Measurements from ENCODE around the gene TREML4.
A peak's percentile ranks its signal among the peaks of the same experiment; 100 is the strongest.

The TREML4 gene

GRCh38 chr6:41255638-41256246, 27.6 kb downstream of the TREML4 start:
- DNase-seq = no peak

- no peak for DNase-seq
Observed at GRCh38 chr6:41256383-41256782, 28.2 kb downstream of the TREML4 start.

GRCh38 chr6:41257369-41258195, 29.4 kb downstream of the TREML4 start:
- no peak for DNase-seq

GRCh38 chr6:41258196-41258493, 30.0 kb downstream of the TREML4 start:
- DNase-seq = no peak

GRCh38 chr6:41262401-41262800, 34.3 kb downstream of the TREML4 start:
- DNase-seq = no peak

- no peak for DNase-seq
Observed at GRCh38 chr6:41263267-41263666, 35.1 kb downstream of the TREML4 start.

- no peak for DNase-seq
Observed at GRCh38 chr6:41266541-41266940, 38.4 kb downstream of the TREML4 start.

GRCh38 chr6:41268478-41268877, 40.3 kb downstream of the TREML4 start:
- no peak for DNase-seq

- no peak for DNase-seq
Observed at GRCh38 chr6:41269166-41269565, 41.0 kb downstream of the TREML4 start.

- no peak for DNase-seq
Observed at GRCh38 chr6:41269716-41270115, 41.6 kb downstream of the TREML4 start.

GRCh38 chr6:41271901-41272395, 43.8 kb downstream of the TREML4 start:
- DNase-seq = no peak

- no peak for DNase-seq
Observed at GRCh38 chr6:41272591-41273240, 44.6 kb downstream of the TREML4 start.

- no peak for DNase-seq
Observed at GRCh38 chr6:41273714-41274113, 45.6 kb downstream of the TREML4 start.

GRCh38 chr6:41274256-41274655, 46.1 kb downstream of the TREML4 start:
- no peak for DNase-seq

- DNase-seq = no peak
Observed at GRCh38 chr6:41275489-41275888, 47.3 kb downstream of the TREML4 start.

GRCh38 chr6:41277605-41278004, 49.5 kb downstream of the TREML4 start:
- DNase-seq = no peak

GRCh38 chr6:41278699-41279405, 50.7 kb downstream of the TREML4 start:
- no peak for DNase-seq

- no peak for DNase-seq
Observed at GRCh38 chr6:41280381-41281057, 52.4 kb downstream of the TREML4 start.

GRCh38 chr6:41283600-41283999, 55.5 kb downstream of the TREML4 start:
- DNase-seq = no peak

GRCh38 chr6:41284726-41285125, 56.6 kb downstream of the TREML4 start:
- DNase-seq = peak; percentile 35

GRCh38 chr6:41286544-41287346, 58.6 kb downstream of the TREML4 start, which contains the start of gene TREM1:
Gene TREM1, minus strand, starts transcription at chr6:41286682. Its CDS starts 27 bp downstream, at chr6:41286655.
- peak; percentile 3 for DNase-seq

Data from kidney glomerular epithelial cell (primary cell).